Neural crest cell (in vitro differentiated cells): ENCODE results near the gene NID1. TPM values are rescaled to one million over a fixed set of nuclear protein-coding genes. Genes with fewer than 3 reads are reported as not detected.

Experiments
- DNase-seq: peaks from one replicate; pipeline ENCODE4 v3.0.0; 2021; ENCODE audit warnings: low read depth, mixed read lengths, low spot score
- H3K27ac Mint-ChIP-seq: one replicate; pipeline ENCODE4 v1.8.0; 2021; ENCODE audit warnings: mild to moderate bottlenecking, mixed read lengths; ENCODE audit not compliant: unreplicated experiment
- H3K27me3 Mint-ChIP-seq: 2 replicates; pipeline ENCODE4 v1.8.0; 2021; ENCODE audit warnings: low read depth, mild to moderate bottlenecking, mixed read lengths
- H3K36me3 Mint-ChIP-seq: 2 replicates; pipeline ENCODE4 v1.8.0; 2021; ENCODE audit warnings: low read depth, mild to moderate bottlenecking, mixed read lengths
- H3K4me1 Mint-ChIP-seq: 2 replicates; pipeline ENCODE4 v1.8.0; 2021; ENCODE audit warnings: mixed read lengths
- H3K4me3 Mint-ChIP-seq: one replicate; pipeline ENCODE4 v1.8.0; 2021; ENCODE audit warnings: mild to moderate bottlenecking, mixed read lengths
- H3K9me3 Mint-ChIP-seq: 2 replicates; pipeline ENCODE4 v1.8.0; 2021; ENCODE audit warnings: mixed read lengths
- total RNA-seq: library from RNA; stranded (reverse); gene quantifications from 2 replicates; pipeline ENCODE4 v1.2.1, GENCODE V29; 2021
- TF ChIP-seq, protein P1 (sequence below): fragments of 200-600 bp; sonication (generic); conservative IDR thresholded peaks from 2 replicates; pipeline ENCODE4 v1.5.0; 2021; ENCODE audit warnings: antibody characterized with exemption, mild to moderate bottlenecking

Gene NID1
- total RNA-seq, 1 donor from 2014 or later = 90.3 TPM

DNA sequence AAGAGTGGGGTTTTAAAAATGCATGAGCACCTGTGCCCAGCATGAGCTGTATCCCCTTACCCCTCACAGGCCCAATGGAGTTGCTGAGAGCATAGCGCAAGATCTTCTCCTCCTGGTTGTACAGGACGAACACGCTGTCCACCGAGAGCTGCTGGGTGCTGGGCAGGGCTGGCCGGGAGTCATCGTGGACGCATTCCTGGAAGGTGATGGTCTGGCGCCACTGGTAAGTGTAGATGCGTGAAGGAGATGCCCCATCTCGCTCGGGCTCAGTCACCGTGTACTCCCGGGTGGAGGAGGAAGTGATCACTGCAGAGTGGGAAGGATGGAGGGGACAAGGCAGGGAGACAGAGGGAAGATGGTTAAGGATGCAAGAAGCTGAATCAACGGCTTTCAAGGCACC lies 39.1 kb downstream of the NID1 start:
- Mint-ChIP-seq H3K4me3 (no peak overlapping the region), H3K4me1 (peaks cover 24% of the 10 kb centered on the region), H3K36me3 (peaks cover 25% of the 10 kb centered on the region), H3K27me3 (no peaks in the 10 kb centered on the region), H3K27ac (no peak overlapping the region), H3K9me3 (no peaks in the 10 kb centered on the region)
- TF ChIP-seq, protein P1, sequence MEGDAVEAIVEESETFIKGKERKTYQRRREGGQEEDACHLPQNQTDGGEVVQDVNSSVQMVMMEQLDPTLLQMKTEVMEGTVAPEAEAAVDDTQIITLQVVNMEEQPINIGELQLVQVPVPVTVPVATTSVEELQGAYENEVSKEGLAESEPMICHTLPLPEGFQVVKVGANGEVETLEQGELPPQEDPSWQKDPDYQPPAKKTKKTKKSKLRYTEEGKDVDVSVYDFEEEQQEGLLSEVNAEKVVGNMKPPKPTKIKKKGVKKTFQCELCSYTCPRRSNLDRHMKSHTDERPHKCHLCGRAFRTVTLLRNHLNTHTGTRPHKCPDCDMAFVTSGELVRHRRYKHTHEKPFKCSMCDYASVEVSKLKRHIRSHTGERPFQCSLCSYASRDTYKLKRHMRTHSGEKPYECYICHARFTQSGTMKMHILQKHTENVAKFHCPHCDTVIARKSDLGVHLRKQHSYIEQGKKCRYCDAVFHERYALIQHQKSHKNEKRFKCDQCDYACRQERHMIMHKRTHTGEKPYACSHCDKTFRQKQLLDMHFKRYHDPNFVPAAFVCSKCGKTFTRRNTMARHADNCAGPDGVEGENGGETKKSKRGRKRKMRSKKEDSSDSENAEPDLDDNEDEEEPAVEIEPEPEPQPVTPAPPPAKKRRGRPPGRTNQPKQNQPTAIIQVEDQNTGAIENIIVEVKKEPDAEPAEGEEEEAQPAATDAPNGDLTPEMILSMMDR = no peak
- DNase-seq = no peak

DNA sequence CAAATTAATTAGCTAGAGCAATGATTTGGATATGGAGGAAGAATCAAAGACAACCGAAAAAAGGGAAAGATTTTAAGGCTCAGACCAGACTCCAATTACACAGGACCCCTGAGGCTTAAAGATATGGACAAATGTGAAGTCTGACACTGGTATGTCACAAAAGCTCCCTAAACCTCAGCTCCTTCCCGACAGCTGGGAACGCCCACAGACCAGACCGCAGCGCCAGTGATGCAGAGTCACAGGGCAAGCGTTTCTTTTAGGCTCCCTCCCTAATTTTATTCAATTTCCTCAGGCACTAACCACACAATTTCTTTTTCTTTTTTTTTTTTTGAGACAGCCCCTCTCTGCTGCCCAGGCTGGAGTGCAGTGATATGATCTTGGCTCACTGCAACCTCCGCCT lies 40.2 kb downstream of the NID1 start:
- Mint-ChIP-seq H3K36me3 (peaks cover 25% of the 10 kb centered on the region), H3K27ac (peak overlapping the region; percentile 62), H3K4me1 (peaks cover 29% of the 10 kb centered on the region), H3K4me3 (no peak overlapping the region), H3K27me3 (no peaks in the 10 kb centered on the region), H3K9me3 (no peaks in the 10 kb centered on the region)
- TF ChIP-seq, protein P1 = no peak
- no peak for DNase-seq

DNA sequence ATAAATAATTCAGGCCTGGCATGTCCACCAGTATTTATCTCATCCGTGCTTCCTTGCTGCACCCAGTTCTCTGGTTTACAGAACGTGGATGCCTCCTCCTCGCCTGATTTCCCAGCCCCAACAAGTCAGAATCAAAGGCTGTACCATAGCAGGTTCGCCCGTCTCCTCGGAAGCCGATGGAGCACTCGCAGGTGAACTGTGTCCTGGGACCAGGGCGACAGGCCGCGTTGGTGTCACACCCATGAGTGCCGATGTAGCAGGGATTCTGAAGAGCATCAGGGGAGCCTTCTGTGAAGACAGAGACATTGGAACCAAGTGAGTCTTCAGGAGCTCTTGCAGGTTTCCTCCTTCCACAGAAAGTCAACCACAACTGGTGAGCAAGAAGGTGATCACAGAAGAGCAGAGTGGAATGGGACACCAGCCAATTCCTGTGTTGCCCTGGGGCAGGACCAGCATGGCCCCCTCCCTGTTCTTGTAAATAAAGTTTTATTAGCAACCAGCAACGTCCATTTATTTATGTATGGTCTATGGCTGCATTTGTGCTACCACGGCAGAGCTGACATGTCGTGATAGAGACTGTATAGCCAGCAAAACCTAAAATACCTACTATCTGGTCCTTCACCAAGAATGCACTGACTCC lies 40.8 kb downstream of the NID1 start:
- DNase-seq = no peak
- H3K36me3 Mint-ChIP-seq = peaks cover 25% of the 10 kb centered on the region
- H3K27me3 Mint-ChIP-seq = no peaks in the 10 kb centered on the region
- TF ChIP-seq, protein P1 = no peak
- H3K4me3 Mint-ChIP-seq = no peak overlapping the region
- H3K4me1 Mint-ChIP-seq = peaks cover 29% of the 10 kb centered on the region
- no peaks in the 10 kb centered on the region for H3K9me3 Mint-ChIP-seq
- H3K27ac Mint-ChIP-seq = no peak overlapping the region

DNA sequence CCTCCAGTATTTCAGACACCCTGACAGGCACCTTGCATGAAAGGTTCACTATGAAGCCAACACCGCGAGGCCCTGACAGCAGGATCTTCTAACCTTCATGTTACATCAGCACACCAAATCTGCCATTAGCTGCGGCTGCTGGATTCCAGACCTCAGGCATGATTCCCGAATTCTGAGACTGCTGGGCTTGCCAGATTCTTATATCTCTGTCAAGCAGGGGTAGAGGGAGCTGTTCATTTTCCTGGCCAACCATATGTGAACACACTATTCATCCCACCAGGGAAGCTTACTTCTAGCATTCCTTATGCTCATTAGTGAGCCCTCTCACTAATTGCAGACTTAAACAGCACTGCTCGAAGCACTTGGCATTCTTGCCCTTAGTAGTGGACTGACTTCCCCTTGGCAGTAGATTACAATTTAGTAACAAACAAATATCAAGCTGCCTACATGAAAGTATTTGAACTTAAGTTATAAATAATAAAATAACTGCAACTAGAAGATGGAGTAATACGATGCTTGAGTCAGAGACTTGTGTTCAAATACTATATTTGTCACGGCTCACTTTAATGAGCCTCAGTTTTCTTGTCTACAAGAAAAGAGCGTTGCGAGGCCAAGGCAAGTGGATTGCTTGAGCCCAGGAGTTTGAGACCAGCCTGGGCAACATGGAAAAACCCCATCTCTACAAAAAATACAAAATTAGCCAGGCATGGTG lies 43.3 kb downstream of the NID1 start:
- no peak for DNase-seq
- H3K36me3 Mint-ChIP-seq = peaks cover 24% of the 10 kb centered on the region
- no peaks in the 10 kb centered on the region for H3K27me3 Mint-ChIP-seq
- TF ChIP-seq, protein P1 = no peak
- no peak overlapping the region for H3K4me3 Mint-ChIP-seq
- H3K9me3 Mint-ChIP-seq = no peaks in the 10 kb centered on the region
- H3K27ac Mint-ChIP-seq = no peak overlapping the region
- H3K4me1 Mint-ChIP-seq = peaks cover 18% of the 10 kb centered on the region

DNA sequence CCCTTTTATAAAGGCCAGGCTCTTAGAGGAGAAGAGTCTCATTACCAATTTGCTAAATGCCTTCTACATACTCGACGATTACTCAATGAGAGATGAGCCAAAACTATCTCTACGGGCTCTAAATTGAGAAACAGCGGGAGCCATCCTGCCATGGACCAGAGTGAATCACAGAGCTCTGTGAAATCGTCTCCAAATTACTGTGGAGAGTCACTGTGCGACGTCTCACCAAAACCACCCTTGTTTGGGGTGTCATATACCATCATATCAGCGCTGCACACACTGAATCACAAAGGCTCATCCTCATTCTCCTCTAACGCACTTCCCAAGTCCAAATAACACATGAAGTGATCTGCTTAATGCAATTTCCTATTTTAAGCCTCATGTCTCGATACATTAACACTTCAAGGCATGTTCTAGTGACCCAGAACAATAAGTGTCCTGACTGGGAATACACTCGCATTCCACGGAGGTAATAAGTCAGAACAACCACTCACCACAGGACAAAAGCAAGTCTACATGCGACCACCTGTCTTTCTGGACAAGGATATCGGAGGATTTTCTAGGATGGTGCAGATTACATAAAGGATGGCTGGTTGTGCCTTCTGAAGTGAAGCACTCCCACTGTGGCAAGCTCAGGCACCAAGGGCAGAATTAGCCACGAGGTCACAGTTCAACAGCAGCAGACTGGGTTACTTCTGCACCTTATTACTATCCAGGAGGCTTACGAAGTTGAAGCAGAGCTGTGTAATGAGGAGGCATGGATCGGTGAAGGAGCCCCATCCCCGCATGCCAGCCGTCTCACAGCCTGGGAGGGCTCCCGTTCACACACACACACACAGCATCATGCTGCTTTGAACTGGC lies 44.3 kb downstream of the NID1 start:
- peaks cover 10% of the 10 kb centered on the region for H3K4me1 Mint-ChIP-seq
- H3K36me3 Mint-ChIP-seq = peaks cover 19% of the 10 kb centered on the region
- H3K4me3 Mint-ChIP-seq = no peak overlapping the region
- TF ChIP-seq, protein P1 = no peak
- DNase-seq = no peak
- H3K27me3 Mint-ChIP-seq = no peaks in the 10 kb centered on the region
- H3K27ac Mint-ChIP-seq = peak overlapping the region; percentile 64
- H3K9me3 Mint-ChIP-seq = no peaks in the 10 kb centered on the region
